Activated CD8-positive, alpha-beta memory T cell treated with anti-CD3 and anti-CD28 coated beads, Interleukin-2, amount 50 U/mL, for 1 hour (primary cell): ENCODE measurements around the gene CAPN9.

Experiments used
- DNase-seq: peaks from one replicate; pipeline ENCODE4 v3.0.0-alpha.2; 2020; ENCODE audit errors: extremely low read depth

The CAPN9 gene

DNA sequence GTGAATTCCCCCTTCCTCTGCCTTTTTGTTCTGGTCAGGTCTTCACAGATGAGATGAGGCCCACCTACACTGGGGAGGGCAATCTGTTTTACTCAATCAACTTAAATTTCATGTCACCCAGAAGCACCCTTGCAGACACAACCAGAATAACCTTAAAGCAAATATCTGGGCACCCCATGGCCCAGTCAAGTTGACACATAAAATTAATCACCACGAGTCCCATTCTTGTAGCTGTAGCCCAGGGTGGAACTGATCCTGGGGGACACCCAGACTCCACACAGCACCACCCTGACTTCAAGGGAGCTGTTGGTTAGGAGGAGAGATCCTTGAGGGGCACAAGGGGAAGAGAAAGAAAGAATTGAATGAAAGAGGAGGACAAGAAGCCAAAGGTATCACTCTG is 23.1 kb downstream of the CAPN9 start:
- no peak for DNase-seq

DNA sequence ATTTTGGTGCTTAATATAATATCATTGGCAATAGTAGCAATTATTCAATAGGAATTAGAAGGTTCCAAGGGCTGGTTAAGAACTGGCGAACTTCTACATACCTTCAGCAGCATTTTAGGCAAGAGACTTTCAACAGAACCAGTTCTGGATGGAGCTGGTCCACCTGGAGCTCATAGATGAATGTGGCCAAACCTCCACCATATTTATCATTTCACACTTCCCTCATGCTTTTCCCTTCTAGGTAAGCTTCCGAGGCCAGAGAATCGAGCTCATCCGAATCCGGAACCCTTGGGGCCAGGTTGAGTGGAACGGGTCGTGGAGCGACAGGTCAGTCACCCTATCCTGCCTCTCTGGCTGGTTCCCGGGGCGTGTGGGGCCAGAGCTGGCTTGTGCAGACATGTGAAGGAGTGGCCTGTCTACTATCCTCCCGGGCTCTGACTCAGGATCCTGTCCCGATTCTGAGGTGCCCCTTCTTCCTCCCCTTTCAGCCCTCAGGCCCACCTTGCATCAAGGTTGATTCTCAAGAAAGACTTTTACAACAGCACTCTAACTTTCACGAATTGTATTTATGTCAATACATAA is 24.7 kb downstream of the CAPN9 start:
- DNase-seq = no peak

DNA sequence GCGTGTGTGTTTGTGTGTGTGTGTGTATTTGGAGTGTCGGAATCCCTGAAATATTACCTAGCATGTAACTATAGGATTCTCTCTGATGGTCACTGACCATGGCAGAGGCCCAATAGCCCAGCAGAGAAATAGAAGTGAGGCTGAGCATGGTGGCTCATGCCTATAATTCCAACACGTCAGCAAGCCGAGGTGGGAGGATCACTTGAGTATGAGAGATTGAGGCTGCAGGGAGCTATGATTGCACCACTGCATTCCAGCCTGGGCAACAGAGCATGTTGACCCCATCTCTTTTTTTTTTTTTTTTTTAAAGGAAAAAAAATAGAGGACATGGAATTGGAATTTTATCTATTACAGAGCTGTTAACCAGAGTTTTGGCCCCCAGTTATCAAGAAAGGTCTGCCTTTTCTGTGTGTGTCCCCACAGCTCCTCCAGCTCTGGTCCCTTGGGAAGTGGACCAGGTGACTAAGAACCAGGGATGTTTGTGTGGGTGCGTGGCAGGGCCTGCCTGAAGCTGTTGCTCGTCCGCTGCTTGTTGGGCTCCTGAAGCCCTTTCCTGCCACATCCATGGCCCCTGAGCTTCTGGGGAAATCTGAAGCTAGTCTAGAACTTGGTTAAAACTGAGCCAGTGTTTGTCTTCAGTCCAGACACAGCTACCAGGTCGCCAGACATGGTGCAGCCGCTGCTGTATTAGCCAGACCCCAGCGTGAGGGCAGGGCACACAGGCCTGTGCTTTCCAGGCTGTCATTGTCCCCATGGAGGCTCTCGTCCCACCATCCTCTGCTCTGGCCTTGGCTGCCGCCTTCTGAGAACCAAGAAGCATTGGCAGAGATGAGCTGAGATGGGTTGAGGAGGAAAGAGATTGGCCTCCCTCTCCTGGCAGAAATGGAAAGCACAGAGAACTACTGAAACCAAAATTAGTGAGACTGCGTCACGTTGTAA is 25.5 kb downstream of the CAPN9 start:
- DNase-seq = no peak

DNA sequence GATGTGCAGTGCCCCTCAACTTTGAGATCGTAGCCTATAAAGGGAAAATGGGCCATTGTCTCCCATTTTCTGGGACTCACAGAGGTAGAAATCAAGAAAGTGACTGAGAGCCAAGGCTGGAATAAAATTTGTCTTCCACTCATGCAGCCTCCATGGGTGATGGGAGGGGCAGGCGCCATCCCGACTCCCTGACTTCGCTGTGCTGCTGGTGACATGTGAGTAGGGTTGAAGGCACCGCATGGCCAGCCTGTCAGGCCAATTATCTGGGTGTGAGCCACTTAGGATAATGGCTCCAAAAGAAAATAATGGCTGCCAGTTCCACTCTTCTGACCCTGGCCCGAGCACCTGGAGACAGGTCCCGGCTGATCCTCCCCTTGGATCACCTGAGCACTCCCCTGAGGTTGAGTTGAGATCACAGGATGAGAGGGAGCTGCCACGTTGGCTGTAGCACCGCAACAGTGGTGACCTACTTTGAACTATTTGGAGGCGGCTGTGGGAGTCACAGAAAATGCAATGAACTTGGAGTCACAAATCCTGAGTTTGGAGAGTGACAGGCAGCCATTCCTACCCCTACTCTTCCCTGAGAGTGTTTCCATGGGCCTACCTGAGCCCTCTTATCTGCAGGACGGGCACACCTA is 26.3 kb downstream of the CAPN9 start:
- no peak for DNase-seq

DNA sequence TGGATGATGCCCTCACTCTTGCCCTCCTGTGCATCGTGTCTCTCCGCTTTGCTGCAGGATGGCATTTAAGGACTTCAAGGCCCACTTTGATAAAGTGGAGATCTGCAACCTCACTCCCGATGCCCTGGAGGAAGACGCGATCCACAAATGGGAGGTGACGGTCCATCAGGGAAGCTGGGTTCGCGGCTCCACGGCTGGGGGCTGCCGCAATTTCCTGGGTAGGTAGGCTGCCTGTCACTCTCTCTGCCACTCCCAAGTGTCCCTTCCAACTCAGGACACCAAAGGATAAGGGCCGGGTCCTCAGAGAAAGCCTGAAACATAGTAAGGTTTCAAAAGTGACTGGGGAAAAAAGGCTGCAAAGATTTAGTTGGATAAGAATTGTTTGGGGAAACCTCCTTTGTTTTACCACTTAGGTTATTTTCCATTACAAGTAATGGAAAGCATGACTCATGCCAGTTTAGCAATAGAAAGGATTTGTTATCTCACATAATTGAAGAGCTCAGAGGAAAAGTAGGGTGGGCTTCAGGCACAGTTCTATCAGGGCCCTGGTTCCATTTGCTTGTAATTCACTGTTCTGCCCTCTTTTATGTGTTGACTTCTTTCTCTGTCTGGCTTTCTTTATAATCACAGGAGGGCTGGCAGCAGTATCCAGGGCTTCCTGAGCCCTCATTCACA is 31.9 kb downstream of the CAPN9 start:
- no peak for DNase-seq

DNA sequence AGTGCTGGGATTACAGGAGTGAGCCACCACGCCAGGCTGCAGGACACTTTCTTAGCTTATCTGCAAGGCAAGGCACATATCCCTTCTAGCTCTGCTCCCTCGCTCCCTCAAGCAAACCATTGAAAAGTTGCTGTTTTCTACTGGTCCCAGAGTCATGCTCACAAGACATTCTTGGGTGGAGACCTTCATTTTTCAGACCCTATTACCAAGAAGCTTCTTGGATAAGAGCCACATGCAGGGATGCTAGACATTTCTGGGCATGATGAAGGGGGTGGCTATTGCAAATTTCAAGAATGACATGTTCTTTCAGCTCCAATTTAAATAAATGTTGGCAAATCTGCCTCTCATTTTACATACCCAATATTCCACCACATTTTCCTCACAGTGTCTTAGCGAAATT is 33.9 kb downstream of the CAPN9 start:
- no peak for DNase-seq

DNA sequence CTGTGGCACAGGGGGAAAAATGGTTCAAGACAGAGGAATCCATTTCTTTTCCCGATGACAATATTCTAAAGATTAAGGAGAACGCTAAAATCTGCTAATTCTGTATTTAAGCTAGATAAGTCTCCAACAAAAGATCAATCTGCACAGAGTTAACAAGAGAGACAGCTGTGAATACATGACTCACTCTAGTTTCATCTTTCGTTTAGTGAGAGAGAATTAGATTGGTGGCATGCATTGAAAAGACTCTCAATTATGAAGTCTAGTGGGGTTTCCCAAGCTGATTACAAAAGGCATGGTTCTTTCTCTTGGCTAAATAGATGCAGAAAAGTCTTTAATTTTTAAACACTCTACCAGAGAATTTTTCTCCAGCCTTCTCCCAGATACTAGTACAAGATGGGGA is 34.4 kb downstream of the CAPN9 start:
- DNase-seq = no peak

DNA sequence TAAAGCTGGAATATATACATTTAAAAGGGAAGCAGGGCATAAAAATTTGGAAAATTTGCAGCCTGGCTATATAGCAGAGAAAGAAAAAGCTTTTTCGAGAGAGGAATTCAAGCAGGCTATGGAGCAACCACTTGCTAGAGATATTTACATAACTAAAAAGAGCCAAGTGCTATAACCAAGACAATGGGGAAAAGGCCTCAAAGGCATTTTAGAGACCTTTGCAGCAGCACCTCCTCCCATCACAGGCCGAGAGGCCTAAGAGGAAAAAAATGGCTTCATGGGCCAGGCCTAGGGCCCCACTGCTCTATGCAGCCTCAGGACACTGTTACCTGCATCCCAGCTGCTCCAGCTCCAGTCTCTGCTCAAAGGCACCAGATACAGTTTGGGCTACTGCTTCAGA is 37.0 kb downstream of the CAPN9 start:
- no peak for DNase-seq

DNA sequence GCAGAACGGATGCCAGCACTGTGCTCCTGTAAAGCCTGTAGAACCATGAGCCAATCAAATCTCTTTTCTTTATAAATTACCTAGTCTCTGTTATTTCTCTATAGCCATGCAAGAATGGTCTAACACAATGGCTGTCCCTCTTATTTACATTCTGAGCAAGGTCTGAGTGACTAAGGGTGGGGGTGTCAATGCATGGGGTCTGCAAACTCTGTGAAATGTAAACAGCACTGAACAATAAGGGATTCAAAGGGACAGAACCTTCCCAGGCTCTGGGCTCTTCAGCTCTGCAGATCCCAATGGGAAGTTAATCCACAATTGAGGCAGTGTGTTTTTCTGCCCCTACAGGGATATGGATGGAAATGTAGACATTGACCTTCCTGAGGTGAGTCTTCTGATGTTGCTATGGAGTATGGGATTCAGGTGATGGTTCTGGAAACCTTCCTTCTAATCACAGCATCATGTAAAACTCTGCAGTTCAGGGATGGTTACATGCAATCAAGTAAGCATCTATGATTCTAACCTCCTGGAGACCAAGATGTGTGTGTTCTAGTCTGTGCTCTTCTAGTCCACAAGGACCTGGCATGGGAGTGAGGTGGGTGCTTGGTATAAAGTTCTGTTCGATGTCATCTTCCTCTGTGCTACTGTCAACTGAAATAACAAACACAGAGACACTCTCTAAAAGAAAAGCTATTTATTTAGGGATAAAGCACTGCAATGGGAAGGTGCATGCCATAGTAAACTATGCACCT is 38.6 kb downstream of the CAPN9 start:
- DNase-seq = no peak

DNA sequence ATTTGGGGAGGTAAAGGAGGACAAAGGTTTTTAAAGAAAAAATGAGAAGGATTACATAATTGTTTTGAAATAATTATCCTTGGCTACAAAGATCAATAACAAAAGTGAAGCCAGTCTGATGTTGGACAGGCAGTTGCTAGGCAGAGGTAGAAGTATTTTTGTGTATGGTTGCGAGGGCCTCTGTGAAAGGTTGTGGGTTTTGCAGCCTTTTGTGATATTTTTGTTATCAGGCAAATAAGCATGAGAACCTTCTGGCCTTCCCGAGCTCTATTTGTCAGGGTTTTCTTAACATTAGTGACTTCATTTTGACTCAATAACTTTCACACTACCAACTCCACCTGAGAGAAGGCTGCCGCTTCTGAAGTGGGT is 39.2 kb downstream of the CAPN9 start:
- DNase-seq = no peak

DNA sequence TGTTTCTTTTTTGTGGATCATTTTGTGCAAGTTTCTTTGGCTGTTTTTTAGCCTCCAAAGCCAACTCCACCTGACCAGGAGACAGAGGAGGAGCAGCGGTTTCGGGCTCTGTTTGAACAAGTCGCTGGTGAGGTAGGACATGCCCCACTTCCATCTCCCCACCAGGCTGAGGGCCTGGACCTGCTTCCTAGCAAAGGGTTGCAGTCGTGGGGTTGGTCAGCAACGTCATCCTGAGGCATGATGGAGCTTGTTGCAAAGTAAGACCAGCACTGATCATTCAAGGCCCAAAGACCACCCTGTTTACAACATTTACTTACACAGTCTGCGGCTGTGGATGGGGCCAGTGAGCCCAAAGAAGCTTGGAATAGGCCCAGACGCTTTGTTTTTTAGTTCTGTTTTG is 40.3 kb downstream of the CAPN9 start:
- no peak for DNase-seq

DNA sequence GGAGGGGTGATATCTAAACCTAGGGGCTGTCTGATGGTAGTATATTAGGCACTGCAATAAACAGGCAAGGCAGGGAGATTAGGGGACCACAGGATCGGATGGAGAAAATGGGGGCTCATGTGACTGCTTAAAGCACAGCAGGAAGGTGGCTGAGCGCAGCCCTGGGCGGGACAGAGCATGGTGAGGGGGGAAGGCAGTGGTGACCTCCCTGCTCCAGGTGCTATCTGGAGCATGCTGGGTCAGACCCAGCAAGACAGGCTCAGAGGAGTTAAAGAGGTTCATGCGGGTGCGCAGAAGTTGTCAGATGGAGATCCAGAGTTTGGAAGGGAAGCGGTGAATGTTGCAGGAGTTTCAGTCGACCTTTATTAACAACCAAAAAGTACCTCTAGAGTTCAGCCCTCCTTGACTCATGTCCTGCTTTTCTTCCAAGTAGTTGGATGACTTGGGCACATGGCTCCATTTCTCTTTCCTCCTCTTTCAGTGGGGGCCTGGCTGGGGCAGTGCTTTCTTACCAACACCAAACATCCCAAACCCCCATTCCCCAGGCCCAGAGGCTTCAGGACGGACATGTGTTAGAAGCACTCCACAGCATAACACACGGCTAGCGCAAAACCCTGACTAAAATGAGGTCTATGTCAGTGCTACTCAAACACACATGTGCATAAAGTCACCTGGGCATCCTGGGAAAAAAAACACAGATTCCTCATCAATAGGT is 41.5 kb downstream of the CAPN9 start:
- no peak for DNase-seq

DNA sequence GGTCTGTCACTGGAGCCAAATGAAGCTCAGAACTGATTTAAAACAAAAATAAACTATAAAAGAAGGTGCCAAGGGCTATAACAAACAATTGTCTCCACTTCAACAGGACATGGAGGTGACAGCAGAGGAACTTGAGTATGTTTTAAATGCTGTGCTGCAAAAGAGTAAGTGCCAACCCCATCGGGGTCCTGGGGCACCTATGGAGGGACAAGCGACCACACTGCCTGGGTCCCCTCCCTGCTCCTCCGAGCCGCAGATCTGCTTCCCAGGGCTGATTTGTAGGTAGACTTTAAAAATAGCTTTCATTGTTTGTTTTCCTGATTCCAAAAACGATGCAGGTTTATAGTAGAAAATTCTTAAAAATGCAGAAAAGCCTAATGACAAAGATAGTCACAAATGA is 42.8 kb downstream of the CAPN9 start:
- no peak for DNase-seq

DNA sequence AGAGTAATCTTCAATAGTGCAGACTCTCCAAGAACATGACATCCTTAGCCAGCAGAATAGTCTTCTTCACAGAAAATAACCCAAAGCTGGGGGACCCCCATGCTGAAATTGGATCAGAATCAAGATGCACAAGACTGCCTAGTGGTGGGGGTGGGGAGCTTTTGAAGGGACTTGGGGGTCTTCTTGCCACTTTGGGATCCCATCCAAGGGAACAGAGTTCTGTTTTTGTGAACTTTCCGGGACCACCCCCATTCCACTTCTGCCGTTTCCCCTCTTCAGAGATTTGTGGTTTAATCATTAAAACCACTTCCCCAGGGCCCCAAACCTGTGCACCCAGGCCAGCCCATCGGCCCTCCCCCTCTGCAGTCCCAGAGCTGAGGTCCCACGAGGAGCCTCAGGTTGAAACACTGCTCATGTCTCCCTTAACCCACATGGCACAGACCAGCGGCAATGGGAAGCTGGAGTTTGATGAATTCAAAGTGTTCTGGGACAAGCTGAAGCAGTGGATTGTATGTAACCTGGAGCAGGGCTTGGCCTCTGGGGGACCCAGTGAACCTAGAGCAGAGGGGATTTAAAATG is 44.9 kb downstream of the CAPN9 start:
- no peak for DNase-seq

DNA sequence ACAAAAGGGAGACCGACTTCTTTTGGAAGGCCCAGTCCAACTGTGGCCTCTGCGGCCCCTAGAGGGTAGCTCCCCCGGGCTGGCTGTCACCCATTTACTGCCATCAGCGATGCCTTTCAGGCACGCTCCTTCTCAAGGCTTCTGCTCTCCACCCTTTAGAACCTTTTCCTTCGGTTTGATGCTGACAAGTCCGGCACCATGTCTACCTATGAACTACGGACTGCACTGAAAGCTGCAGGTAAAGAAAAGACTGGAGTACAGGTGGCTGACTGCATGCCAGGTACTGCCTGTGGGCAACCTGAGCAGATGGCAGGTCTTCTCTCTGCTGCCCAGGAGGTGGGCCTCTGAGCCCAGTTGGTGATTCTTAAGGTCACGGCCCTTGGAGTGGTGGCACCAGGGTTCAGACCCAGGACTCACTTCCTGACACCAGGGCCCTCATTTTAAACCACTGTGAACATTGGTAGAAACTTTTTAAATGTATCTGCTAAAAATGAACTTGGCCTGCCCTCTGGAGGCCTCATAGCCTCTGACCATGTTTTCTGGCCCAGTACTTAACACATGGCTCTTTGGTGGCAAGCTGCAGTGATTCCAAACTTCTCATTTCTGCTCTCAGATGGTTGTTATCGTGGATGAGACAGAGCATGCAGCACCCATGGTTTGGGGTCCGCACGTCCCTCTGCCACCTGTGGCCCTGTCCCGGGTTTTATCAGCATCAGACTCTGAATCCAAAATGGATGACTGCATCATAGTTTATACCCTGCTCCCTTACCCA is 45.7 kb downstream of the CAPN9 start:
- no peak for DNase-seq

DNA sequence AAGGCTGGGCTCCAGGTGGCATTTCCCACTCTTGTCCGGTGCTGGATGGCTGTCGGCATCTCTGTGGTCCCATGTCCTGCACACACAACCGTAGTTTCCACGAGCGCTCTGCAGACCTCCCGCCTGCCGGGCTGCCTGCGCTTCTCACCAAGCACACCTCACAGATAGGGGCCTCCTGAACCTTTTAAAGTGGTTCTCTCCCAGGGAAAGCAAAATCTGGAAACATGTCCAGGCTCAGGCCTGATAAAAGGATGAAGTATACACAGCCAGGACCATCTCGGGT is 46.2 kb downstream of the CAPN9 start:
- no peak for DNase-seq

DNA sequence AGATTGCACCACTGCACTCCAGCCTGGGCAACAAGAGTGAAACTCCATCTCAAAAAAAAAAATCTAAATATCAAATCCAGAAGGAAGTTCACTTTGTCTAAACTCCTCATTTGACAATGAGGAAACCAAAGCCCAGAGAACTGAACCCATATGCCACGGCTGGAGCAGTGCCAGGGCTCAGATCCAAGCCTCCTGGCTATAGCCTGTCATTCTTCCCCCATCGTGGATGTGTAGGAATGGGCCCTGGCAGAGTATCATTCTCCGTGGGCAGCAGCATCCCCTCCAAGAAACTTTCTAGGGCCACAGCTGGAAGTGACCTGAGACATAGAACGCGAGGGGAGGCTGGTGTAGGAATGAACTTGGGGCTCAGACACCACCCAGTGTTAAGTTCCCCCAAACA is 47.2 kb downstream of the CAPN9 start:
- DNase-seq = no peak

DNA sequence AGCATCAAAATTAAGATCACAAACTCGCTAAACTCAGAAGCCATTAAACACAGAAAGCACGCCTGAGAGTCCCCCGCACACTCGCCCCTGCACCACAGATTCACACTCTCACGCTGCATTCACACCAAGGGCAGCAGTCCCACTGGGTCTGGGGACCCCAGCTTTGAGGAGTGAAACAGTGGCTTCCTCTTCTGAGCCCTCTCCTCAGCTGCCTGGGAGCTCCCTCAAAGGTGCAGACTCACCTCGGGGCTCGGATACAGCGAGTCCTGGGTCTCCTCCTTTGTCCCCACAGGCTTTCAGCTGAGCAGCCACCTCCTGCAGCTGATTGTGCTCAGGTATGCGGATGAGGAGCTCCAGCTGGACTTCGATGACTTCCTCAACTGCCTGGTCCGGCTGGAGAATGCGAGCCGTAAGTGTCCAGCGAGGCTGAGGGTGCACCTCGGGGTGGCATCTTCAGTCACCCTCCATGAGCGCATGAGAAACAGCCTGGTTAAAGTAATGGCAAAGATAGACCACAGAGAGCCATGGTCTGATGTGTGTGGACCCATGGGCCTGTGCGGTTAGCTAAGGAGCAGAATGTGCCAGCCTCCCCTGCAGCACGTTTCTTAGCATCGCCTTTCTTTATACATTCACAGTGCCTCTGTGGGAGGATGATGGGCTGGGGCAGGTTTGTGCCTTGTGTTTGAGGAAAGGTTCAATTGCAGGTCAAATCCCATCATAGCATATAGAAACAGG is 47.9 kb downstream of the CAPN9 start:
- DNase-seq = no peak

DNA sequence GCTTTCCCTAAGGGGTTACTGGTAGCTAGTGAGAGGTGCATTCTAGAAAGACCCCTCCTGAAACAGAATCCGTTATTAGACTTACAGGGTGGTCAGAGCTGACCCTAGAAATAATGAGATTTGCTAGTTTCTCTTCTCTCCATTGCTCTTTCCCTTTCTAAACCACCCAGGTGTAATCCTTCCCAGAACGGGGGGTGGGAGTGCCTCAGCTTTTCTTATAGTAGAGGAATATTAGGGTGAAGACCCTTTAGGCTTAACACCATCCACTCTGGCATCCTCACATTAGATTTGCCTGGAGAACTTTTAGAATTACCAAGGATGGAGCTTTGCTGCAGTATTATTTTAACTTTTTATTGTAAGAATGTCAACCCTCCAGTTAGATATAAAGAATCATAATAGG is 49.4 kb downstream of the CAPN9 start:
- DNase-seq = no peak
